Esophagus (tissue), 2 donors: ENCODE results near the gene RBM12. TPM values are rescaled to one million over a fixed set of nuclear protein-coding genes. Genes with fewer than 3 reads are reported as not detected.

Source experiments
- H3K27ac ChIP-seq, 2 donors: one replicate each; pipeline ENCODE4 v1.5.1; 2013; ENCODE audit warnings: low read depth in 2 of 2, mild to moderate bottlenecking in 2 of 2, inconsistent platforms in 1 of 2, low read length in 1 of 2, moderate library complexity in 1 of 2
- H3K27me3 ChIP-seq, 2 donors: one replicate each; pipeline ENCODE4 v1.6.1; 2013; ENCODE audit warnings: low read length in 2 of 2, control low read depth in 1 of 2, mild to moderate bottlenecking in 1 of 2; ENCODE audit not compliant: insufficient read depth in 2 of 2, control insufficient read depth in 1 of 2
- H3K36me3 ChIP-seq, 2 donors: one replicate each; pipeline ENCODE4 v1.6.1; 2013; ENCODE audit warnings: low read length in 1 of 2; ENCODE audit not compliant: control insufficient read depth in 2 of 2, insufficient read depth in 2 of 2
- H3K4me1 ChIP-seq, 2 donors: one replicate each; pipeline ENCODE4 v1.6.1; 2013; ENCODE audit warnings: low read length in 1 of 2; ENCODE audit not compliant: control insufficient read depth in 2 of 2, insufficient read depth in 2 of 2
- H3K4me3 ChIP-seq, 2 donors: one replicate each; pipeline ENCODE4 v1.5.1; 2013; ENCODE audit warnings: low read length in 2 of 2, mild to moderate bottlenecking in 2 of 2, low read depth in 1 of 2, moderate library complexity in 1 of 2
- H3K9me3 ChIP-seq, 2 donors: one replicate each; pipeline ENCODE4 v1.6.1; 2013; ENCODE audit warnings: mild to moderate bottlenecking in 2 of 2, low read depth in 1 of 2, low read length in 1 of 2, moderate library complexity in 1 of 2; ENCODE audit not compliant: control insufficient read depth in 2 of 2, insufficient read depth in 1 of 2
- WGBS, 2 donors: extraction: QIAGEN DNeasy Blood & Tissue Kit; methylation state at CpG; one replicate each; pipeline ENCODE4 v1.1.7; 2013; 5-methylcytosine and 5-hydroxymethylcytosine counted together
- polyA plus RNA-seq, 2 donors: library from polyadenylated mRNA; stranded (reverse); fragments of 200-250 nt; gene quantifications; one replicate each; pipeline ENCODE4 v1.2.3, GENCODE V29; 2013
- donor health status: healthy with polysubstance abuse.
- donor health status: Bipolar disorder and iron deficiency.

The RBM12 gene
- polyA plus RNA-seq, 2 donors, result 9.4 to 15.3 TPM

DNA sequence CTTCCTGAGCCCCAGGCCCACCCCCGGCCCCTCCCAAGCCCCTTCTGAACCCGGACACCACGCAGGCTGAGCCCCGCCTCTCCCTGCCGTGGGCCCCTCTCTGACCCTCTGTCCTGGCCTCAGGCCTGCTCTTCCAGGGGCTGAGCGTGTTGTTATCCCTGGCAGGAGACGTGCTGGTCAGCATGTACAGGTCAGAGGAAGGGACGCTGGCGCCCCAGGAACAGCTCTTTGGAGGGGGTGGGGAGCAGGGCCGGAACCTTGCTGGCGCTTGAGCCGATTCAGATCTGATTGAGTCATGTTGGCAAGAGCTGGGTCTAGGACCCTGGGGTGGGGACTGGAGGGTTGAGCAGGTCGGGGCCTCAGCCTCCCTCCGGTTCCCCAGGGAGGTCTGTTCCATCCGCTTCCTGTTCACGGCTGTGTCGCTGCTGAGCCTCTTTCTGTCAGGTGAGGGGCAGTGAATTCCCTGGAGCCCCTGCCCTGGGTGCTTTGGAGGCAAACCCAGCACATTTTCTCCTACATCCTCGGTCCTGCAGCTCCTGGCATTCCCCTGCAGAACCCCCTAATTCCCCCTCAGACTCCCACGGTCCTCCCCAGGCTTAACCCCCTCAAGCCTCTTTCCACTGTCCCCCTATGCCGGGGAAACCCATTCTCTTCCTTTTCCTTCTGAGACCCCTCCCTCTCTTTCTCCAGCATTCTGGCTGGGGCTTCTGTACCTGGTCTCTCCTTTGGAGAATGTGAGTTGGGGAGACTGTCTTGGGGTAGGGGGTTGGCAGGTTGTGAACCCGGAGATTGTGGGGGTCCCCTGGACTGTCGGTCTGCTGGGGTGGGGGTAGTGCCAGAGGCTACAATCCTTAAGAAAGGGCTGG is 47.1 kb downstream of the RBM12 start:
- H3K27me3 ChIP-seq, result no peaks in the 10 kb centered on the region
- H3K36me3 ChIP-seq, result peaks cover 0 to 3% of the 10 kb centered on the region in 2 donors
- no peaks in the 10 kb centered on the region for H3K9me3 ChIP-seq
- 9 to 10% methylated on average over 22 of the region's 22 CpGs for WGBS, 2 donors
- peak overlapping the region; percentile 53 to 77 for H3K27ac ChIP-seq
- peaks cover 7 to 9% of the 10 kb centered on the region in 2 donors for H3K4me1 ChIP-seq
- peak overlapping the region; percentile 27 to 45 for H3K4me3 ChIP-seq

DNA sequence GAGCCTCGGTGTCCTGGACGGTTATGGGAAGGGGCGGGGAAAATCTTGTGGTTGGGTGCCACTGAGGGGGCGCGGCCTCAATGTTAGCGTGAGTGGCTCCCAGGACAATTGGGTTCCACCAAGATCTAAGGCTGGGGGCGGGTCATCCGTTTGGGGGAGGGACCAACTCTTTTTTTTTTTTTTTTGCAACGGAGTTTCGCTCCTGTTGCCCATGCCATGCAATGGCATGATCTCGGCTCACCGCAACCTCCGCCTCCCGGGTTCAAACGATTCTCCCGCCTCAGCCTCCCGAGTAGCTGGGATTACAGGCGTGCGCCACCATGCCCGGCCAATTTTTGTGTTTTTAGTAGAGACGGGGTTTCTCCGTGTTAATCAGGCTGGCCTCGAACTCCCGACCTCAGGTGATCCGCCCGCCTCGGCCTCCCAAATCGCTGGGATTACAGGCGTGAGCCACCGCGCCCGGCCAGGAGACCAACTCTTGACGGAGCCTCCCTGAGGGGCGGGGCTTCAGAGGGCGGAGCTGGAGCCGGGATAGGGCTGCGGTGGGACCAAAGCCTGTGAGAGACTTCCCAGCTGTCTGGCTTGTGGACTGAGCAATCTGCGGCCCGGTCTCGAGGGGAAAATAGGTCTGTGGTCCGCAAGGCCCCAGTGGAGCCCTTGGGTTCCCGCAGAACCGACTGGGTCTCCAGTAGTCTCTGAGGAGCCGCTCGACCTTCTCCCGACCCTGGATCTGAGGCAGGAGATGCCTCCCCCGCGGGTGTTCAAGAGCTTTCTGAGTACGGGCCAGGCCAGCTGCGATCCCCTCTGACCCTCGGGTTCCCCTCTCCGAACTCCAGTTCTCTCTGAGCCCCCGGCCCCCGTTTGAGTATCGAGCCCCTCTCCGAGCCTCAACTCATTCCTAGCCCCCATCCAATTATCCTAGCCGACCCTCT is 48.0 kb downstream of the RBM12 start:
- Histone ChIP-seq H3K27me3 (no peaks in the 10 kb centered on the region), H3K36me3 (peaks cover 0 to 3% of the 10 kb centered on the region in 2 donors), H3K4me1 (peaks cover 7 to 9% of the 10 kb centered on the region in 2 donors), H3K4me3 (peak overlapping the region; percentile 23 to 34), H3K9me3 (no peaks in the 10 kb centered on the region), H3K27ac (peak overlapping the region; percentile 53 to 77)
- WGBS, 2 donors, result 5 to 6% methylated on average over 53 to 57 of the region's 57 CpGs

DNA sequence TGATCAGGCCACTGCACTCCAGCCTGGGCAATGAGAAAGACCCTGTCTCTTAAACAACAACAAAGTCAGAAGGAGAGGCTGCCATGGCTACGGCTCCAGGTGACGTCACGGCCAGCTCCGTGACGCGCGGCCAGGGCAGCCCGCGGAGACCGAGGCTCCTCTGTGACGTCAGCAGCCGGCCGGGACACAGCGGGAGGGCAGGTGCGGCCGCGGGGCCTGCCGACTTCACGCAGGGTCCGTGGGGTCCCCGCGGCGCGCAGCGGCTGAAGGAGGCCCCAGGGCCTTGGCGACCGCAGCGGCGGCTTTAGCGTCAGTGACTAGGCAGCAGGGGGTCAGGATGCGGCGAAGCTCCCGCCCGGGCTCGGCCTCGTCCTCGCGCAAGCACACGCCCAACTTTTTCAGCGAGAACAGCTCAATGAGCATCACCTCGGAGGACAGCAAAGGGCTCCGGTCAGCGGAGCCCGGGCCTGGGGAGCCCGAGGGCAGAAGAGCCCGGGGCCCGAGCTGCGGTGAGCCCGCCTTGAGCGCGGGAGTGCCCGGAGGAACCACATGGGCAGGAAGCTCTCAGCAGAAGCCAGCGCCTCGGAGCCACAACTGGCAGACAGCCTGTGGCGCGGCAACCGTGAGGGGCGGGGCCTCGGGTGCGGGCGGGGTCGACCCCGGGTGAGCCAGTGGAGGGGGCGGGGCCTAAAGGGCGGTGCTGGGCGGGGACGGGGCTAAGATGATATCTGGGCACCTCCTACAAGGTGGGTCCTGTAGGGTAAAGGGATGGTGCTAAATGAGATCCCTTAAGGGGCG is 48.8 kb downstream of the RBM12 start, which contains the start of gene SPAG4:
TSS of gene SPAG4 (plus strand) at position 163 of the 798 bp plus-strand sequence. CDS start at position 338, 175 bp downstream.
- H3K9me3 ChIP-seq, result no peaks in the 10 kb centered on the region
- H3K4me1 ChIP-seq, result peaks cover 7 to 9% of the 10 kb centered on the region in 2 donors
- H3K27me3 ChIP-seq, result no peaks in the 10 kb centered on the region
- H3K4me3 ChIP-seq, result peak within 1 kb of the TSS; percentile 40 to 45
- WGBS, 2 donors, result 0 to 1% methylated on average over 67 to 68 of the region's 68 CpGs
- no peaks in the 10 kb centered on the region for H3K36me3 ChIP-seq
- H3K27ac ChIP-seq, result peak within 1 kb of the TSS; percentile 81 to 82

DNA sequence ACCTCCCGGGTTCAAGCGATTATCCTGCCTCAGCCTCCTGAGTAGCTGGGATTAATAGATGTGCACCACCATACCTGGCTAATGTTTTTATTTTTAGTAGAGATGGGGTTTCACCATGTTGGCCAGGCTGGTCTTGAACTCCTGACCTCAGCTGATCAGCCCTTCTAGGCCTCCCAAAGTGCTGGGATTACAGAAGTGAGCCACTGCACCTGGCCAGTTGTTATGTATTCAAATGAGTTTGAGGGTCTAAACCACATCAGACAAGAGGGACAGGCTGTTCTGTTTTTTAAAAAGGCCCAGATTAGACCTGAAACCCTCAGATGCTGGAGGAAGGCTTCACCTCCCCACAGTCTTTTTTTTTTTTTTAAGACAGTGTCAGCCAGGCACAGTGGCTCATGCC is 53.2 kb downstream of the RBM12 start:
- Histone ChIP-seq H3K27ac (no peak overlapping the region), H3K36me3 (no peaks in the 10 kb centered on the region), H3K27me3 (no peaks in the 10 kb centered on the region), H3K4me1 (peaks cover 0 to 9% of the 10 kb centered on the region in 2 donors), H3K4me3 (no peak overlapping the region), H3K9me3 (no peaks in the 10 kb centered on the region)
- 94 to 98% methylated on average over 2 of the region's 2 CpGs for WGBS, 2 donors

DNA sequence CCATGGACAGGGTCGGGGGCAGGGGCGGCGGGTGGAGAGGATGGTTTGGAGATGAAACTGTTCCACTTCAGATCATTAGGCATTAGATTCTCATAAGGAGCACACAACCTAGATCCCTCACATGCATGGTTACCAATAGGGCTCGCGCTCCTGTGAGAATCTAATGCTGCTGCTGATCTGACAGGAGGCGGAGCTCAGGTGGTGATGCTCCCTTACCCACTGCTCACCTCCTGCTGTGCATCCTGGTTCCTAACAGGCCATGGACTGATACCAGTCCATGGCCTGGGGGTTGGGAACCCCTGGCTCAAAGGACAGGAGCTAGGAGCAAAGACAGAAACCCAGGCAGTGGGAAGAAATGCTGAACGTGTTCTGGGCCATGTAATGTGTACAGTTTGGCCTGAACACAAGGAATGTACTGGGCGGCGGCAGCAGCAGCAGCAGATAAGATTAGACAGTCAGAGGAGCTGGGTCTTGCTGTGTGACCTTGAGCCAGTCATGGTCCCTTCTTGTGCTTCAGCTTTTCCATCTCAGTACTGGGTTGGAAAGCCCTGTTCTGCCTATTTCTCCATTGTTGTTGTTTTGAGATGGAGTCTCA is 53.8 kb downstream of the RBM12 start:
- H3K4me1 ChIP-seq, result peaks cover 0 to 9% of the 10 kb centered on the region in 2 donors
- H3K36me3 ChIP-seq, result no peaks in the 10 kb centered on the region
- H3K27me3 ChIP-seq, result no peaks in the 10 kb centered on the region
- 82 to 92% methylated on average over 9 of the region's 9 CpGs for WGBS, 2 donors
- no peaks in the 10 kb centered on the region for H3K9me3 ChIP-seq
- no peak overlapping the region for H3K4me3 ChIP-seq
- no peak overlapping the region for H3K27ac ChIP-seq

DNA sequence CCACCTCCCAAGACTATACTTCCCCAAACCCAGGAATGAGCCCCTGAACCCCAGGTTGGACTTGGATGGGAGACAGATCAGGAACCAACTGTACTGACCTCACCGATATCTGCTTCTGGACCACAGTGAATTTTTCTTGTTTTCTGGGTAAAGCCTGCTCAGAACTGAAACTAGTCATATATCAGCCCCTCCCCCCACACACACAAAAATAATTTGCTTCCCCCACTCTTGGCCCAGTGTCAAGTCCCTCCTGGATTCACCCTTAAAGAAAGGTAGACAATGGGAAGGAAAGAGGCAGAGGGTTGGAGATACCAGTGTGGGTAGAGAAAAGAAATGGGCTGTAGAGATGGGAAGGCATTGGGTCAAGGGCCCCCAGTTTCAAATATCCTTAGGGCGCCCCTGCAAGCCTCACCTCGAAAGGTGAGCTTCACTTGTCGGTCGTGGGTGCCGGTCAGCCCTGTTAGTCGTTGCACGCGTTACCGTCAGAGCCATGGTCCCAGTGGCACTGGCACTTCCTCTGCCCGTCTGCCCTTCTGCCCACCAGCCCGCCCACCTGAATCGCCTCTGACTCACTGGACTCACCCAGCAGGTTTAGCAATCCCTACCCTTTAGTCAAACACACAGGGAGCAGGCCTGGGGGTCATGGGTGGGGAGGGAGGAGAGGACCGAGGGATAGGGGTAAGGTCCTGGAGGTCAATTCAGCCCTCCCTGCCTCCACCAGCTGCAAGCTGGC is 57.5 kb downstream of the RBM12 start:
- Histone ChIP-seq H3K4me3 (no peak overlapping the region), H3K27me3 (no peaks in the 10 kb centered on the region), H3K27ac (no peak overlapping the region), H3K9me3 (no peaks in the 10 kb centered on the region), H3K4me1 (peaks cover 0 to 7% of the 10 kb centered on the region in 2 donors), H3K36me3 (no peaks in the 10 kb centered on the region)
- WGBS, 2 donors, result 64 to 71% methylated on average over 14 of the region's 14 CpGs

DNA sequence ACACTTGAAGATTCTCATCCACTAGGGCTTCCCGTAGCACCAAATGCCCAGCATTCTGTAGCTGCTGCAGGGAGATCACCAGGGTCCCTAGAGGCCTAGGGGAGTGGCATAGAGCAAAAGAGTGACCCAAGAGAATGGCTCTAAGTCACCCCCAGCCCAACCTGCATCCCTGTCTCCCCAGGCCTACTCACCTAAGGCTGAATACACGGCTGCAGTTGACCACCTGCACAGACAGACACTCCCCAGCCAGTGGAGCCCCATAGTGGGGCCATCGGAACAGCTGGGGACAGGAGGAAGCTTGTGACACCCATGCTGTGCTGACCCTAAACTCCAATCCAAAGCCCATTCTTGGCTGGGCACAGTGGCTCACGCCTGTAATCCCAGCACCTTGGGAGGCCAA is 58.6 kb downstream of the RBM12 start:
- Histone ChIP-seq H3K27ac (no peak overlapping the region), H3K27me3 (no peaks in the 10 kb centered on the region), H3K4me1 (peaks cover 0 to 13% of the 10 kb centered on the region in 2 donors), H3K4me3 (no peak overlapping the region), H3K36me3 (no peaks in the 10 kb centered on the region), H3K9me3 (no peaks in the 10 kb centered on the region)
- WGBS, 2 donors, result 85 to 90% methylated on average over 4 of the region's 4 CpGs

DNA sequence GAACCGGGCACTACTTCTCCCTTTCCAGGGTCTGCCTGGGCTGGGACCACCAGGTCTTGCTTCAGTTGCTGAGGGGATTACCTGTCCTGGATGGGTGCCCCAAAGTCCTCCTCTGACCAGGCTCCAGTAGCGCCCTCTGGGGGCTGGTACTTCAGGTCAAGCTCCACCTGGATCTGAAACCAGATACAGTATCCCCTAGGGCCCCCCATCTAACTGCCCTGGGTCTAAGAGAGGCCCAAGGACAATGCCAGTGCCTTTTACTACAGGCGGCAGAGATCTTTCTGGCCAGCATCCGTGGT is 60.3 kb downstream of the RBM12 start:
- Histone ChIP-seq H3K36me3 (no peaks in the 10 kb centered on the region), H3K4me1 (peaks cover 0 to 18% of the 10 kb centered on the region in 2 donors), H3K4me3 (no peak overlapping the region), H3K27me3 (peaks cover 0 to 6% of the 10 kb centered on the region in 2 donors), H3K9me3 (no peaks in the 10 kb centered on the region), H3K27ac (no peak overlapping the region)
- WGBS, 2 donors, result 46 to 55% methylated on average over 4 of the region's 4 CpGs
